SU-DHL-6 (cell line): Measurements from ENCODE around the gene BSCL2.
"Not testable (repeated sequence)": the region's sequence is repeated elsewhere in the genome, so short reads cannot be mapped to it uniquely, and the experiment has no call there.

Experiments used
- H2AFZ ChIP-seq: fragments of 200-600 bp; sonication (generic); 2 replicates; pipeline ENCODE4 v1.6.1; 2014; ENCODE audit warnings: low read depth, mild to moderate bottlenecking, moderate library complexity, mixed read lengths, antibody characterized with exemption, low read length; ENCODE audit not compliant: severe bottlenecking
- H3F3A ChIP-seq: fragments of 200-600 bp; shearing (Covaris generic); 2 replicates; pipeline ENCODE4 v1.6.0; 2016; ENCODE audit warnings: antibody characterized with exemption, mild to moderate bottlenecking; ENCODE audit not compliant: insufficient read depth
- H3K27ac ChIP-seq: fragments of 200-600 bp; sonication (generic); 2 replicates; pipeline ENCODE4 v1.5.1; 2016; ENCODE audit warnings: low read depth, mild to moderate bottlenecking, low read length, moderate library complexity, mixed read lengths
- H3K27me3 ChIP-seq: fragments of 200-600 bp; sonication (generic), shearing (Covaris generic); 2 replicates; pipeline ENCODE4 v1.6.0; 2014; ENCODE audit warnings: mild to moderate bottlenecking, low read length
- H3K36me3 ChIP-seq: fragments of 200-600 bp; sonication (generic); 2 replicates; pipeline ENCODE4 v1.6.1; 2014; ENCODE audit warnings: mild to moderate bottlenecking, low read length, mixed read lengths
- H3K4me2 ChIP-seq: fragments of 300-600, 200-600 bp; shearing (Covaris generic), sonication (generic); 2 replicates; pipeline ENCODE4 v1.6.0; 2014; ENCODE audit warnings: low read length, low read depth, mild to moderate bottlenecking; ENCODE audit not compliant: poor library complexity, severe bottlenecking
- H3K4me3 ChIP-seq: fragments of 200-600 bp; sonication (generic); 2 replicates; pipeline ENCODE4 v1.5.1; 2014; ENCODE audit warnings: antibody characterized with exemption, low read length, mild to moderate bottlenecking, mixed read lengths; ENCODE audit not compliant: insufficient read depth, poor library complexity, severe bottlenecking
- H3K79me2 ChIP-seq: fragments of 200-600 bp; sonication (generic); 2 replicates; pipeline ENCODE4 v1.6.1; 2014; ENCODE audit warnings: mild to moderate bottlenecking, low read length, moderate library complexity; ENCODE audit not compliant: insufficient read depth
- H3K9ac ChIP-seq: fragments of 200-600 bp; sonication (generic); 2 replicates; pipeline ENCODE4 v1.7.0; 2014; ENCODE audit warnings: mild to moderate bottlenecking, low read length
- H3K9me2 ChIP-seq: fragments of 200-600 bp; sonication (generic); replicated peaks from 2 replicates; pipeline ENCODE4 v1.6.1; 2014; ENCODE audit warnings: low read length; ENCODE audit not compliant: insufficient read depth
- H3K9me3 ChIP-seq: fragments of 200-600 bp; sonication (generic); 2 replicates; pipeline ENCODE4 v1.6.1; 2014; ENCODE audit warnings: low read length, mixed read lengths; ENCODE audit not compliant: insufficient read depth
- H4K20me1 ChIP-seq: fragments of 200-600 bp; sonication (generic); 2 replicates; pipeline ENCODE4 v1.6.1; 2014; ENCODE audit warnings: low read depth, mild to moderate bottlenecking, antibody characterized with exemption, low read length, moderate library complexity, mixed read lengths
- CTCF ChIP-seq: fragments of 200-600 bp; sonication (generic); IDR thresholded peaks from one replicate; pipeline ENCODE4 v1.5.1; 2017; ENCODE audit warnings: antibody characterized with exemption, mild to moderate bottlenecking, low read length, moderate library complexity; ENCODE audit not compliant: insufficient read depth, poor library complexity, severe bottlenecking
- EZH2phosphoT487 ChIP-seq: fragments of 200-600 bp; sonication (generic), shearing (Covaris generic); conservative IDR thresholded peaks from 2 replicates; pipeline ENCODE4 v1.6.1; 2018; ENCODE audit warnings: mild to moderate bottlenecking, antibody characterized with exemption, low read length, moderate library complexity, mixed read lengths

The BSCL2 gene

GRCh38 chr11:62656796-62657429 lies 50.3 kb downstream of the BSCL2 start:
- H3K4me3 ChIP-seq, result no peak overlapping the region
- H3K9me3 ChIP-seq, result no peaks in the 10 kb centered on the region
- H4K20me1 ChIP-seq, result no peaks in the 10 kb centered on the region
- TF ChIP-seq CTCF (no peak), EZH2phosphoT487 (no peak)
- H2AFZ ChIP-seq, result no peak overlapping the region
- H3K9me2 ChIP-seq, result no peaks in the 10 kb centered on the region
- peaks cover 18% of the 10 kb centered on the region for H3F3A ChIP-seq
- no peak overlapping the region for H3K9ac ChIP-seq
- no peak overlapping the region for H3K4me2 ChIP-seq
- peaks cover 12% of the 10 kb centered on the region for H3K79me2 ChIP-seq
- no peaks in the 10 kb centered on the region for H3K36me3 ChIP-seq
- no peaks in the 10 kb centered on the region for H3K27me3 ChIP-seq
- H3K27ac ChIP-seq, result no peak overlapping the region

GRCh38 chr11:62654297-62654696 lies 52.9 kb downstream of the BSCL2 start:
- H3K36me3 ChIP-seq, result no peaks in the 10 kb centered on the region
- TF ChIP-seq CTCF (no peak), EZH2phosphoT487 (no peak)
- no peak overlapping the region for H3K9ac ChIP-seq
- H3K4me3 ChIP-seq, result no peak overlapping the region
- H4K20me1 ChIP-seq, result no peaks in the 10 kb centered on the region
- peak overlapping the region; percentile 10 for H2AFZ ChIP-seq
- peak overlapping the region; percentile 98 for H3K4me2 ChIP-seq
- no peak overlapping the region for H3K27ac ChIP-seq
- H3F3A ChIP-seq, result peaks cover 15% of the 10 kb centered on the region; the same call in 1 of the 2 replicates
- H3K9me2 ChIP-seq, result no peaks in the 10 kb centered on the region
- no peaks in the 10 kb centered on the region for H3K27me3 ChIP-seq
- no peaks in the 10 kb centered on the region for H3K9me3 ChIP-seq
- peaks cover 23% of the 10 kb centered on the region for H3K79me2 ChIP-seq

GRCh38 chr11:62652161-62653006 lies 54.8 kb downstream of the BSCL2 start:
- Histone ChIP-seq H3K9ac (peak overlapping the region; percentile 98), H3K9me3 (no peaks in the 10 kb centered on the region), H4K20me1 (no peaks in the 10 kb centered on the region), H3K27me3 (no peaks in the 10 kb centered on the region), H2AFZ (peak overlapping the region; percentile 99), H3K9me2 (no peaks in the 10 kb centered on the region), H3K79me2 (peaks cover 23% of the 10 kb centered on the region), H3K36me3 (no peaks in the 10 kb centered on the region), H3F3A (peaks cover 18% of the 10 kb centered on the region), H3K27ac (peak overlapping the region; percentile 64), H3K4me3 (peak overlapping the region; percentile 100), H3K4me2 (peak overlapping the region; percentile 98)
- TF ChIP-seq EZH2phosphoT487 (no peak), CTCF (no peak)

GRCh38 chr11:62650283-62650682 lies 56.9 kb downstream of the BSCL2 start:
- not testable (repeated sequence) for H4K20me1 ChIP-seq, H3K4me3 ChIP-seq, H3K9ac ChIP-seq, H3K4me2 ChIP-seq, H3K9me2 ChIP-seq, H3K9me3 ChIP-seq, H2AFZ ChIP-seq, H3K27ac ChIP-seq, H3K36me3 ChIP-seq, H3F3A ChIP-seq, H3K27me3 ChIP-seq
- peaks cover 33% of the 10 kb centered on the region for H3K79me2 ChIP-seq
